GM18870 (cell line): Measurements from ENCODE around the gene RNF115.
A peak's percentile ranks its signal among the peaks of the same experiment; 100 is the strongest.
"Not testable (repeated sequence)": the region's sequence is repeated elsewhere in the genome, so short reads cannot be mapped to it uniquely, and the experiment has no call there.

Source experiments
- ATAC-seq: cut with Tn5 transposase; IDR thresholded peaks from one replicate; pipeline ENCODE4 v1.9.1; 2021; ENCODE audit warnings: moderate library complexity; ENCODE audit not compliant: unreplicated experiment

RNF115 gene

DNA sequence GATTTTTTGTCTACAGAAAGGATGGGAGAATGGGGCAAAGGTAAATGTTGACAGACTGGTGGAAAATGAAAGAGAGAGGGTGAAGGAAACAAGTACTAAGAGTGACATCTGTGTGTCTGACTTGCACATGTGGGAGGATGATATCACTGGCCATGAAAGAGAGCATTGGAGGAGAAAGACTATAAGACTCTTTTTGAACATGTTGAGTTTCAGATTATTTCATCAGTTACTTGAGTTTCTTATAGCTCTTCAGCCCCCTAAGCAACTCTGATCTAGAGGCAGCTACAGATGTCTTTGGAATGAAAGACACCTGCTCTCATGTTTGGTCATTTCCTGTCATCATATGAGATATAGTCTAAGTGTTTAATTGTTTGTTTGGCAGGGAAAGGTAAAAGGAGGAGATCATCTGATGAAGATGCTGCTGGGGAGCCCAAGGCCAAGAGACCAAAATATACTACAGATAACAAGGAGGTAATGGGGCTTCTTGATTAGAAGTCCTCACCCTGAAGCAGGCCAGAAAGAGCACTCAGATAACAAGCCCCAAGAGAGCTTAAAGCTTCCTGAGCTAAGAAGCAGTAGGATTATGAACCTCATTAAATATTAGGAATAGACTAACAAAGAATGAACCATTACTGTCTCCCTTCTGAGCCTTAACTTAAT lies 4.6 kb upstream of the RNF115 start:
- no peak for ATAC-seq

GRCh38 chr1:145827966-145828365 lies 4.1 kb upstream of the RNF115 start:
- ATAC-seq = no peak

DNA sequence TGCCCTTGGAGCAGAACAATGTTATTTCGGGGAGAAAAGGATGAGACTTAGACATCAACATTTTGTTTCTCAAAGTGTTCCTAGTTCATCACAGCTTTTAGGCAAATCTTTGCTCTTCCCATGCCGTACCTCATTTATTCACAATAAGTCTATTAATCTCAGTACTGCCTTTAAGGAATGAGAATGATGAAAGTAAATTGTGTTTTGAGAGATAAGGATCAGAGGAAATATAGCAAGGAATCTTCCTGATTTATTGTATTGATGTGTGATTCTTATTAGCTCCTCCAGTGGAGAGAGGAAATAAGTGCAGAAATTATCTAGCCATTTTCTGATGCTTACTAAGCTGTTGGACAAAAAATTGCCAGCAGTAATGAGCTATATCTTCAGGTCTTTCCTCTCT lies 2.1 kb upstream of the RNF115 start:
- no peak for ATAC-seq

DNA sequence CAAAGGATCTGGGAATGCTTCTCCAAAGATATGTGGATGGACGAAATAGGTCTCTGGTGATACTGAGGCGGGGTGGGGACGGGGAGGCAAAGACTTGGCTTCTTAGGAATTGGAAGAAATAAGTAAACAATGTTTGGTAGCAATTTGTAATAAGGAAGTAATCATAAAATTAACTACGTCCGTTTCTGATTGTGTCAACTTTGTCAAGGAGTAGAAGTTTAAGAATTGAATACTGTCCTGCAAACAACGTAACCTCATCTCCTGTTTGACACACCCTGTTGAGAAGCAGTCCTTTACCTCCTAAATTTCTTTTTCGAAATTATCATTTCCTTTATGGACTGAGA lies 576 bp upstream of the RNF115 start:
- ATAC-seq = no peak

- not testable (repeated sequence) for ATAC-seq
These were observed 1.0 kb downstream of the RNF115 start for GRCh38 chr1:145822779-145823331.

DNA sequence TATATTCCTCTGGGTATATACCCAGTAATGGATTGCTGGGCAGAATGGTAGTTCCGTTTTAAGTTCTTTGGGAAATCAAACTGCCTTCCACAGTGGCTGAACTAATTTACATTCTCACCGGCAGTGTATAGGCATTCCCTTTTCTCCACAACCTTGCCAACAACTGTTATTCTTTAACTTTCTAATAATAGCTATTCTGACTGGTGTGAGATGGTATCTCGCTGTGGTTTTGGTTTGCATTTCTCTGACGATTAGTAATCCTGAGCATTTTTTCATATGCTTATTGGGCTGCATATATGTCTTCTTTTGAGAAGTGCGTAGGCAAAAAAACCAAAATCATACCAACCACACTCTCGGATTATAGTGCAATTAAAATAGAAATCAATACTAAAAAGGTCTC lies 5.8 kb downstream of the RNF115 start:
- peak; percentile 48 for ATAC-seq

DNA sequence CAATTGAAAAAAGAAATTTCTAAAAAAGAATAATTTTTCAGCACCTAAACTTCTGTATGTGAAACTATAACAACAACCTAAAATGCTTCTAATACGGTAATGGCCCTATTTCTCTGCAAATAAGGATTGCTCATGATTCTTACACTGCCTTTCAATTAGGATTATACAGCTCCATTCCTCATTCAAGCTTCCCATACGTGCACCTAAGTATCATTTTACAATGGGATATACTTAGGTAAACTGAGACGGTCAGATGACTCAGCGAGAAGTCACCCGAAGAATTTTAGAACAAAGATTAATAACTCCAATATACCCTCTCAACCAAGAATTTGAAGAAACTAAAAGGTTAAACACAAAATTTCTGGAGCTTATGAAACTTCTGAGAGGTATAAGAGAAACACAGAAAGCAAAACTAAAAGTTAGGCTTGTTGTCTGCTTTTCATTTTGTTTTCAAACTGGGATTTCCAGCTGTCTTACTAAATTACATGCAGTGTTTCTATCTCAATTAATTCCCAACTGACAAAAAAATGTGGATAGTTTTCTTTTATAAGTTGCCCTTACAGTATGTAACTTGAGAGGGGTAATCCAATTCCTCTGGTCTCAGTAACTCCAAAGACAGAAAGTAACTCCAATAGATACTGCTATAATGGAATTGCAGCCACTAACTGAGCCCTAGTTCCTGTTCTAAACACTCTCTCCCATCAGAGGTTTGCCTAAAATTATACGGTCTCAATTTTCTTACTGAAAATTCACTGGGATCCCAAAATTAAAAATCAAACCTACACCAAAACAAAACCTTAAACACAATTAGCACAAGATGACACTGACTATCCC lies 10.7 kb downstream of the RNF115 start:
- ATAC-seq = not testable (repeated sequence)

GRCh38 chr1:145806844-145807243 lies 17.1 kb downstream of the RNF115 start:
- no peak for ATAC-seq

GRCh38 chr1:145806408-145806807 lies 17.5 kb downstream of the RNF115 start:
- ATAC-seq = no peak

- ATAC-seq = no peak
These were observed 18.8 kb downstream of the RNF115 start for GRCh38 chr1:145805057-145805456.

DNA sequence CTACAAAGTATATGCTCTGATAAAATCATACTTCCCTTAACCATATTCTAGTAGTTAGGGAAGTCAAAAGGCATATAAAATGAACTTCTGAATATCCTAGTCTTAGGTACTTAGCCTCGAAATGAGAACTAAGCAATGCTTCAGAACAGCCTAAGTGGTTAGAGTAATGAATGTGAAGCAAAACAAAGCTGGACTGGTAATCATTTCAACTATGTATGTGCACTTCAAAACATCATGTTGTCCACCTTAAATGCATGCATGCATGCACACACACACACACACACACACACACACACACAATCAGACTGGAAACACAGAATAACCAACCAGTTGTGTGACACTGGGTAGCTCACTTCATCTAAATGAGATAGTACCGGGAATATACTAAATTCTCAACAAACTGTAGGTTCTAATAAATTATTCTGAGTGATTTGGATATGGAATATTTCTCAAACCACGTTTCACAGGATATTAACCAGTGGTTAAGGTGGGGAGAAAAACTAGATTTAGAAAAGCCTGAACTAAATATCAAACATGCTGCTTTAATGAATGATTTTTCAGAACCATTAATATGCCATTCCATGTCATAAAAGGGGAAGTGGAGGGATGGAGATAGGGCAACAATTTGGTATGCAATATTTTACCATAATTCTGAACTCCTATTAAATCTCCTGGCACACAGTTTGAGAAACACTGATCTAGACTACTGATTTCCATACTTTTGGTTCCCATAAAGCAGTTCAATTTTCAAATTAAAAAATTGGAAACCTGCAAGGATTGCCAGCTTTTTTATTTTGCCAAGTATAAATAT lies 19.5 kb downstream of the RNF115 start:
- no peak for ATAC-seq

- ATAC-seq = no peak
These were observed 24.1 kb downstream of the RNF115 start for GRCh38 chr1:145799806-145800205.

- ATAC-seq = no peak
These were observed 27.1 kb downstream of the RNF115 start for GRCh38 chr1:145796753-145797152.

DNA sequence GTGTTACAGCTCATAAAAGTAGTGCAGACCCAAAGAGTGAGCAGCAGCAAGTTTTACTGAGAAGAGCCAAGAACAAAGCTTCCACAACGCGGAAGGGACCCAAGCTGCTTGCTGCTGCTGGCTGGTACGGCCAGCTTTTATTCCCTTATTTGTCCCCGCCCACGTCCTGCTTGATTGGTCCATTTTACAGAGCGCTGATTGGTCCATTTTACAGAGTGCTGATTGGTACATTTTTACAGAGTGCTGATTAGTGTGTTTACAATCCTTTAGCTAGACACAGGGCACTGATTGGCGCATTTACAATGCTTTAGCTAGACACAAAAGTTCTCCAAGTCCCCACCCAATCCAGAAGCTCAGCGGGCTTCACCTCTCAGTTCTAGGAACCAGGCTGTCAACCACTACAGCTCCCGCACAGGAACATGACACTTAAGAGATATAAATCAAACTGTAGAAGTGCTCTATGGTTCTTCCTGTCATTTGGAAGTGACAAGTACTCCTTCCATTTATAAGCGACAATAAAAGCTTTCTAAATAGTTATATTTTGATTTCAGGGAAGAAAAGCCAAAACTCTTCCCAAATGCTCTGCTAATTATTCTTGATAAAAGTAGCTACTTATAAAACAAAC lies 28.5 kb downstream of the RNF115 start:
- ATAC-seq = no peak

- no peak for ATAC-seq
These were observed 31.4 kb downstream of the RNF115 start for GRCh38 chr1:145792484-145792883.

DNA sequence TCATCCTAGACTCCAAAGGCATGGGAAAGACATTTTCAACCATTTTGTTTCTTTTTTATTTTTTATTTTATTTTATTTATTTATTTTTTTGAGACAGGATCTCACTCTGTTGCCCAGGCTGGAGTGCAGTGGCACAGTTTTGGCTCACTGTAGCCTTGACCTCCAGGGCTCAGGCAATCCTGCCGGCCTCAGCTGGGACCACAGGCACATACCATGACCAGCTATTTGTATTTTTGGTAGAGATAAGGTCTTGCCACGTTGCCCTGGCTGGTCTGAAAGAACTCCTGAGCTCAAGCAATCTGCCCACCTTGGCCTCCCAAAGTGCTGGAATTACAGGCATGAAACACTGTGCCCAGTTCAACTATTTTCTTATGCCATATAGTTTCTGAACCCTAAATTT lies 32.0 kb downstream of the RNF115 start:
- not testable (repeated sequence) for ATAC-seq

DNA sequence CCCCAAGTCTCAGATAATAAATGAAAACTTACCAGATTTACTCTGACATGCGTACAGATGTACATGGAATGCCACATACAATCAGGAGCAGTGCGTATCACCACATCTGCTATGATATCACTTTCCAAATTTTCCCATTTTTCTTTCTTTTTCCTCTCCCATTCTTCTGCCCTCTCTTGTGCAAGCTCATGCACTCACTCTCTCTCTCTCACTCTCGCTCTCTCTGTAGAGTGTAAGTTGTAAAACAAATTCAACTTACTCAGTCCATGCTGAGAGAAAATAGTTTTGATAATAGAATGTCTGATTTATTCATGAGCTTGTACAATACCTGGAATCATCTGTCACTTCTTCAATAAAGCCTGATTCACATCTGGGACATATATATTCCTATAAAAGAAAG lies 35.3 kb downstream of the RNF115 start:
- ATAC-seq = no peak

- ATAC-seq = no peak
These were observed 37.6 kb downstream of the RNF115 start for GRCh38 chr1:145786271-145786670.

- no peak for ATAC-seq
These were observed 38.3 kb downstream of the RNF115 start for GRCh38 chr1:145785547-145785946.

GRCh38 chr1:145784409-145784808 lies 39.5 kb downstream of the RNF115 start:
- ATAC-seq = no peak
